Measurements from ENCODE around the gene POLR3B. TPM values are rescaled to one million over a fixed set of nuclear protein-coding genes. Genes with fewer than 3 reads are reported as not detected.

Gene POLR3B
- total RNA-seq, 1 donor from 2014 or later: 9.6 TPM

GRCh38 chr12:106392759-106393158 is 35.2 kb downstream of the POLR3B start:
- no peak for TF ChIP-seq CTCF (IDR thresholded peaks at IDR 0.05)
- H3K36me3 ChIP-seq: peaks cover 28% of the 10 kb centered on the region
- H3K4me1 ChIP-seq: no peaks in the 10 kb centered on the region
- H3K4me3 ChIP-seq: no peak overlapping the region
- DNase-seq (no peak), ATAC-seq (no peak)
- H3K27ac ChIP-seq: no peak overlapping the region
- H3K27me3 ChIP-seq (ENCODE audit: low read depth): no peaks in the 10 kb centered on the region
- intact Hi-C loops (cut with DNase I): no loop called here
- H3K9me3 ChIP-seq: no peaks in the 10 kb centered on the region

- ATAC-seq (no peak), DNase-seq (no peak)
- intact Hi-C loops (cut with DNase I): no loop called here
- no peaks in the 10 kb centered on the region for H3K9me3 ChIP-seq
- no peaks in the 10 kb centered on the region for H3K4me1 ChIP-seq
- no peak overlapping the region for H3K27ac ChIP-seq
- no peak overlapping the region for H3K4me3 ChIP-seq
- TF ChIP-seq CTCF (IDR thresholded peaks at IDR 0.05): no peak
- H3K27me3 ChIP-seq (ENCODE audit: low read depth): no peaks in the 10 kb centered on the region
- peaks cover 37% of the 10 kb centered on the region for H3K36me3 ChIP-seq
Measured at GRCh38 chr12:106409878-106410277, 52.3 kb downstream of the POLR3B start.

DNA sequence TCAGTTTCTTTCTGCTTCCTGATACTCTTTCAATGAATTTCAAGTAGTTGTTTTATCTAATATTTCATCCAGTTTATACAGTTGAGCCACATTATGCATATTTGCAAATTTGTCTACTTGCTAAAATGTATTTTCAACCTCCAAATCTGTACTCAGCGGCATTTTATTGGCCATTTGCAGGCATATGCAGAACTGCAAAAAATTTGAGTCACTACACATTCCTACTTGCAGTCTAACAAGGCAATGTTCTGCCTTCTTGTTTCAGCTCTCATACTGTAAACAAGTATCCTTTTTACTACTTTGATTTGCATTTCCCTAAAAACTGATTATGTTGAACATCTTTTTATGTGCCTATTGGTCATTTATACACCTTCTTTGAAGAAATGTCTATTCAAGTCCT is 55.0 kb downstream of the POLR3B start:
- Histone ChIP-seq H3K27ac (no peak overlapping the region), H3K27me3 (ENCODE audit: low read depth) (no peaks in the 10 kb centered on the region), H3K4me3 (no peak overlapping the region), H3K4me1 (no peaks in the 10 kb centered on the region), H3K9me3 (no peaks in the 10 kb centered on the region), H3K36me3 (peaks cover 38% of the 10 kb centered on the region)
- ATAC-seq (no peak), DNase-seq (no peak)
- TF ChIP-seq CTCF (IDR thresholded peaks at IDR 0.05): no peak
- intact Hi-C loops (cut with DNase I): no loop called here

- DNase-seq (no peak), ATAC-seq (no peak)
- no peak overlapping the region for H3K4me3 ChIP-seq
- no peak overlapping the region for H3K27ac ChIP-seq
- TF ChIP-seq CTCF (IDR thresholded peaks at IDR 0.05): no peak
- no peaks in the 10 kb centered on the region for H3K9me3 ChIP-seq
- H3K27me3 ChIP-seq (ENCODE audit: low read depth): no peaks in the 10 kb centered on the region
- H3K4me1 ChIP-seq: no peaks in the 10 kb centered on the region
- peaks cover 33% of the 10 kb centered on the region for H3K36me3 ChIP-seq
- intact Hi-C loops (cut with DNase I): no loop called here
Measured at GRCh38 chr12:106415134-106415533, 57.6 kb downstream of the POLR3B start.

GRCh38 chr12:106416273-106416672 is 58.7 kb downstream of the POLR3B start:
- intact Hi-C loops (cut with DNase I): no loop called here
- H3K27me3 ChIP-seq (ENCODE audit: low read depth): no peaks in the 10 kb centered on the region
- no peaks in the 10 kb centered on the region for H3K9me3 ChIP-seq
- H3K36me3 ChIP-seq: peaks cover 24% of the 10 kb centered on the region
- ATAC-seq: no peak
- no peak for DNase-seq
- H3K27ac ChIP-seq: no peak overlapping the region
- TF ChIP-seq CTCF (IDR thresholded peaks at IDR 0.05): no peak
- H3K4me1 ChIP-seq: no peaks in the 10 kb centered on the region
- H3K4me3 ChIP-seq: no peak overlapping the region

Measured in lower lobe of right lung (tissue), 2 donors.